WI38 (cell line): ENCODE data around the gene CHD2.

ENCODE experiments used
- H3K4me3 ChIP-seq: 2 replicates; pipeline ENCODE4 v1.5.1; 2011; ENCODE audit warnings: low read depth, mild to moderate bottlenecking, control low read depth, low read length
- CTCF ChIP-seq: IDR thresholded peaks from 2 replicates; pipeline ENCODE4 v1.5.1; 2012; ENCODE audit warnings: low read depth, mild to moderate bottlenecking, control low read depth, low read length

Gene CHD2

GRCh38 chr15:92881802-92882696, 18.1 kb upstream of the CHD2 start:
- TF ChIP-seq CTCF = no peak

GRCh38 chr15:92882697-92883162, 17.4 kb upstream of the CHD2 start:
- no peak for TF ChIP-seq CTCF
- peak overlapping the region; percentile 86 for H3K4me3 ChIP-seq

More at GRCh38 chr15:92881802-92882696, 18.1 kb upstream of the CHD2 start:
- peak overlapping the region; percentile 43 for H3K4me3 ChIP-seq

- no peak for TF ChIP-seq CTCF
- H3K4me3 ChIP-seq = peak overlapping the region; percentile 86
Observed at GRCh38 chr15:92883163-92883875, 16.8 kb upstream of the CHD2 start.

- no peak for TF ChIP-seq CTCF
- H3K4me3 ChIP-seq = peak overlapping the region; percentile 86
Observed at GRCh38 chr15:92883876-92884435, 16.2 kb upstream of the CHD2 start.

GRCh38 chr15:92884436-92885223, 15.5 kb upstream of the CHD2 start:
- peak overlapping the region; percentile 86 for H3K4me3 ChIP-seq
- TF ChIP-seq CTCF = no peak

GRCh38 chr15:92885224-92886041, 14.7 kb upstream of the CHD2 start:
- H3K4me3 ChIP-seq = peak overlapping the region; percentile 86
- no peak for TF ChIP-seq CTCF
